GM18517 (cell line): ENCODE data around the gene GRIK4.
"Not testable (repeated sequence)": the region's sequence is repeated elsewhere in the genome, so short reads cannot be mapped to it uniquely, and the experiment has no call there.

Experiments used
- ATAC-seq: cut with Tn5 transposase; IDR thresholded peaks from one replicate; pipeline ENCODE4 v1.9.1; 2021; ENCODE audit warnings: mild to moderate bottlenecking, moderate library complexity; ENCODE audit not compliant: unreplicated experiment

The GRIK4 gene

DNA sequence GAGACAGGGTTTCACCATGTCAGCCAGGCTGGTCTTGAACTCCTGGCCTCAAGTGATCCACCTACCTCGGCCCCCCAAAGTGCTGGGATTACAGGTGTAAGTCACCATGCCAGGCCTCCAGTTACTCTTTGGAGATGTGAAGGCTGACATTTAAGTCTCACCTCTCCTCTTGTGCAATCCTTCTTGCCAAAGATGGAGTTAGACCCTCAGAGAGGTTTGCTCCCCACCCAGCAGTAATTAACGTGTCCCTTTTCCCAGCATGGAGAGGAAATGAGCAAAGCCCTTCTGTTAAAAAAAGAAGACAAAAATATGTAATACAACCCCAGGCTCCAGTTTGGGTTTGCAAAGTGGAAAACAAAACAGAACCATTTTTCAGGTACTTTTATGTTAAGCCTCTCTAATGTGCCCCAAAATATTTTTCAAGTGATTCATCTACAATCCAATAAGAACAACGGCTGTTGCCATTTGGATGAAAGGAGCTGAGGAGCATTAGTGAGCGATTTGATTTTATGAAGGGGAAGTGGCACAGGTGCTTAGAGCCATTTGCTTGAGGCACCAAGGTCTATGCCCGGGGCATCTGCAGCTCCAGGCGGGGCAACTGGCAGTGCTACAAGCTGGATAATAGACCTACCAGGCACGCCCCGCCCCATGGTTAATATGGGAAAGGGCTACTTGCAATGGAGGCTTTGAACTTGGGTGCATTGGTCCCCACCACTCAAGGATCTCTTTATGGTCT is 57.2 kb downstream of the GRIK4 start:
- ATAC-seq = no peak

DNA sequence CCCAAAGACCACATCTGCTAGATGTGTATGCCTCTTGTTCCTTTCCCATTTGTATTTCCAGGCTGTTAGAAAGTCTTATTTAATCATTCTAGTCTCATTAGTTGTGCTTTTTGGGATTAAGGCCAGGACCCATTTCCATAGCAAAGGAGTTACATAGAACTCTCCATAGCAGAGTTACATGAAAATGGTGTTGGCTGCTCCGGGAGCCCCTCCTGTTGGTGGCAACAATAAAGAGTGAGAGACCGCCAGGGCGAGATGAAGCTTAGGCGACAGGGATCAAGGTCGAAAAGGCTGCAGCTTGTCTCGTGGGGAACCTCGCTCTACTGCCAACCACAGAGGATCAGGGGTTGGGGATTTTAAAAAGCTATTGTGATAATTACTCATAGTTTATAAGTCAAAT is 58.3 kb downstream of the GRIK4 start:
- no peak for ATAC-seq

DNA sequence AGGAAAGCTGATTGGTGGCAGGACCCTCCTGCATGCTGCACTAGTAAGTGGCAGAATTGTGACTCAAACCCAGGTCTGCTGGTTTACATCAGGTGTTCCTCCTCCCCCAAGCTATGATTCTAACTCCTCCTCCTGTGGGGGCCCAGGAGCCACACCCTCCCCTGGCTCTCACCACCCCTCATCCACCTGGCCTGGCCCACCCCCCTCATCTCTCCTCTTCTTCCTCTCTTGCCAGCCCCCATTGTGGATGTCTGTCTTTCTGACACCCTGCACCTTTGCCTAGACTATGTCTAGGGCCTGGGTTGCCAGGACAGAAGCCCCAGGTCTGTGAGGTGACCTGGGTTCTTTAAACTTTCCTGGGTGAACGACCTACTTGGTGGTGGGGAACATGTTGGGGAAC is 59.9 kb downstream of the GRIK4 start:
- ATAC-seq = no peak

DNA sequence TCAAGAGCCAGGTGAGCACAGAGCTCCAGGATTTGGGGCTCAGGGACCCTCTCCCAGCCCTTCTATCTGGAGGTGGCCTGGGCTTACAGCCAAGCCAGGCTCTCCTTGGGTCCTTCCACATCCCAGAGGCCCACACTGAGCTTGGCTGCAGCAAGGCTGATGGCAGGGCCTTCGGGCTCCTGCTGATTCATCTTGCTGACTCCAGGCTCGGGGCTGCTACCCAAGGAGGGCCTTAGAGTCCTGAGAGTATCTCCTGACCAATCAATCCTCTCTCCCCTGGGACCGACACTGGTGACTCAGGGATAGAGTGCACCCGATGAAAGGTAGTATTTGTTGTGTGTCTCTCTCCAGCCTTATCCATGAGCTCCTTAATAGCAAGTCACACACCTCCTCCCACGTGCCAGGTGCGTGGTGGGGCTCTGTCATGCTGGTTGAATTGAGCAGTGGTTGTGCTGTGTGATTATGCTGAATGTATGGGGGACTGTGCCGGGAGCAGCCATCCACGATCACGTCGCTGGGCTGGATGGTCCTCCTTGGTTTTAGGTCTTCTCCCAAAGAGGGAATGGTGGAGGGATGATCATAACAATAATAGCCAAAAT is 62.3 kb downstream of the GRIK4 start:
- no peak for ATAC-seq

DNA sequence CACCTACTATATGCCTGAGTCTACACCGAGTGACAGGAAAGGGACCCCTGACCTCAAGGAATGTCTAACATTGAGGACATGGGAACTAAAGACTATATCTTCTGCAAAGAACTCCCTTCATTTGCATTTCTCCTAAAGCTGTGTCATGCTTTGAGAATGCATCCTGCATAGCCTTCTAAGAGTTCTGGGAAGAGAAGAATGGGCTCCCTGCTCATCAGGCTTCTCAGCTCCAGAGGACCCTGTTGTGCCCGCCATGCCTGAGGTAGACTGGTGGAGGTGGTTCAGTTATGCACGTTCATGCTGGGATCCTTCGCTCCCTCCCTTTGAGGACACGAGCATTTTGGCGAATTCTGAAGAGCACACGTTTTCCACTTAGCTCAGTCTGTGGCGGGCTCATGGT is 63.3 kb downstream of the GRIK4 start:
- no peak for ATAC-seq

DNA sequence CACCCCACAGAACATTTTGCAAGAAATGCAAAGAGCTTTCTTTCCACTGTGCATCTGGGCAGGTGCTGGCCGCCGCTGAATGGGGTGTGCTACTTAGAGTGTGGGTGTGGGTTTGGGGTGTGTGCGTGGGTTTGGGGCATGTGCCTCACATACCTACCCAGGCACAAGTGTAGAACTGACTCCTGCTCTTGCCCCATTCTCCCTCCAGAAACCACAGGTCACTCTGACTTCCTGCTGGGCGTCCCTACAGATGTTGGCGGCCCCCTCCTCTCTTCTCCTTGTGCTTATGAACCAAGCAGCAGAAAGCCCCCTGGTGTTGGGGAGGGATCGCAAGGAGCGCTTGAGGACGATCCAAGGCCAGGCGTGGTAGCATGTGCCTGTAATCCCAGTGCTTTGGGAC is 63.9 kb downstream of the GRIK4 start:
- ATAC-seq = no peak

DNA sequence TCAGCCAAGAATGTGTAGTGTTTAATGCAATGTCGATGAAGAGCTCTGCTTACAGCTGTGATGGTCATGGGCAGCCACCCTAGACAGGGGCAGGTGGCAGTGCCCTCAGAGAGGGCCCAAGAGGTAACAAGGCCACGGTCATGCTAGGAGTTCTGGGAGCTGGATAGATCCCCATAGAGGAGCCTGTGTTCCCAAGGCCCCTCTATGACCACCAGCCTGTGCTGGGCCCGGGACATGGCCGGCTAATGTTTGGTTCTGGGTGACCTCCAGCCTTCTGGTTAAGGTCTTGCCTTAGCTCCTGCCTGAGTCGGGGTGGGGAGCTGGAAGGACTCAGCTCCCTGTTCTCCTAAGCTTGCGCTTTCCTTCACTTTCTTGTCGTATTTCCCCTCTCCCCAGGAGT is 65.1 kb downstream of the GRIK4 start:
- no peak for ATAC-seq

DNA sequence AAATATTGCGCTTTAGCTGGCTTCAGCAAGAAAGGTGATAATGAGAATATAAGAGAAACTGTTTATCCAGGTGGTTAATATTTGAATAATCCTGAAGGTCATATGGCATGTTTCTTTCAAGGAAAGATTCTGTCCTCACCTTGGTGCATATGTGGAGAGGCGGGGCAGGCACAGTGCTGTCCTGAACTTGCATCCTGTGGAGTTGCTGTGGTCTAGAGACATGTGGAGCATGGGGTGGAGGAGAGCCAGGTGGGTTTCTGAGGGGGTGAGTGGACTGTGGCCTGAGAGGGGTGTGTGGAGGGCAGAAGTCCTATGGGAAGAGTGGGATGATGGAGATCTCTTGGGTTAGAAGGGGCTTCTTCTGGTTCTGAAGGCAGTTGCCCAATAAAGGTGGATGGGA is 65.5 kb downstream of the GRIK4 start:
- no peak for ATAC-seq

DNA sequence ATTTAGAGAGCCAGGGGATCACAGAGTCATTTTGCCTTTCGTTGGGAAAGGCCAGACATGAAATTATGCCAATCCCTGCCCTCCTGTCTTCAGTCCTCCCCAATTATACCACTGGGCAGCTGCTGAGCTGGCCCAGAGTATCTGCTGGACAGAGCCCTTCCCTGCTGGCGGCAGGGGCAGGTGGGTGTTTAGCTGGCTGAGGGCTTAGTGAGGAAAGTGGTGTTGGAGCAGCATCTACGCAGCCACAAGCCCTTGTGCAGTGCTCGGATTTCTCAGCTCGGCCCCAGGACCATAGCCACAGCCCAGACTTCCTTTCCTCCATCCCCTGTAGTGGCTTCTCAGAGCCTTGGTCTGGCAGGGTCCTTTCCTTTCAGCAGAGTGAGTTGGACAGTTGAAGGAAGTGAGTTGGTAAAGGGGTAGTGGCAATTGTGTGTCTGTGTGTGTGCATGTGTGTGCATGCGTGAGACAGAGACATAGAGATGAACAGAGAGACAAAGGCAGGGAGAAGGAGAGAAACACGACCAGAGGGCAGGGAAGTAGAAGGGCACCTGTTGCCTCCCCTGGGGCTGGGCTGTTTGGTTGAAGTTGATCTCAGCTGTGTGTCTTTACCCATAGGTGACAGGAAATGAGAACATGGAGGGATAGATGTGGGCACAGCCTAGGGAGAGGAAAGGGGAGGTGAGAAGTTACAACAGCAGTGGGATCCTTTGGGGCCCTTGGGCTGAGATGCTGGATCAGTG is 66.2 kb downstream of the GRIK4 start:
- no peak for ATAC-seq

DNA sequence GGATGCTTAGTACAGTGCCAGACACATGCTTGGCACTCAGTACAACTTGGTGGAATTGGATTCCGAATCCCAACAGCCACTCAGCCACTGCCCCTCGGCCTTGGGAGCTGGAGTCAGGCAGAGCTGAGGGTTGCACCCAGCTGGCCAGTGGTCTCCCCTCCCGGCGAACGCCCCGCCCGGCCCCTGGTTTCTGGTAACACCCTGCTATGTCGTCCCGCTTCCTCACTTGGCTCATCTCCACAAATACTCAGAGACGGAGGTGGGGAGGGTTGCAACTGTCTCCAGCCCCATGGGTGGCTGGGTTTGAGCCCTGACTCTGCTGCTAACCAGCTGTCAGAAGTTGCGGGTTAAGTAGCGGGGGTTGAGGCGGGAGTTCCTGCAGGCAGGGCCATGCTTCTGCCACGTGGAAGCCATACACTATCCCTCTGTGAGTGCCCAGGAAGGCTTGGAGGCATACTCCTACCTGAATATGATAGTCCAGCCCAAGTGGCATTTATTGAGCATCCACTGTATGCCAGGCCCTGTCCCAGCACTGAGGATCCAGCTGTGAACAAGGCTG is 67.1 kb downstream of the GRIK4 start:
- ATAC-seq = no peak

DNA sequence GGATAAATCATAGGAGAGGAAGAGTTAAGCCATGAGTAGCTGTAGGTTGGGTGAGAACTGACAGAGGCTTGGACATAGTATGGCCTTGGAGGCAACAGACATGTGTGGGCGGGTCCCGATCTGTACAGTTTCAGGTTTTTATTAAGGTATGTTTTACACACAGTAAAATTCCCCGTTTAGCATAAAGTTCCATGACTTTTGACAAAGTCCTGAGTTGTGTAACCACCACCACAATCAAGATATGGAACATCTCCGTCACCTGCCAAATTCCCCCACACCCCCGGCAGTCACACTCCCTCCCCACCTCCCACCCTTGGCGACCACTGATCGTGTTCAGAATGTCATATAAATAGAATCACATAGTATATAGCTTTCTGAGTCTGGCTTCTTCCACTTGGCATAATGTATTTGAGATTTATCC is 68.1 kb downstream of the GRIK4 start:
- ATAC-seq = no peak

DNA sequence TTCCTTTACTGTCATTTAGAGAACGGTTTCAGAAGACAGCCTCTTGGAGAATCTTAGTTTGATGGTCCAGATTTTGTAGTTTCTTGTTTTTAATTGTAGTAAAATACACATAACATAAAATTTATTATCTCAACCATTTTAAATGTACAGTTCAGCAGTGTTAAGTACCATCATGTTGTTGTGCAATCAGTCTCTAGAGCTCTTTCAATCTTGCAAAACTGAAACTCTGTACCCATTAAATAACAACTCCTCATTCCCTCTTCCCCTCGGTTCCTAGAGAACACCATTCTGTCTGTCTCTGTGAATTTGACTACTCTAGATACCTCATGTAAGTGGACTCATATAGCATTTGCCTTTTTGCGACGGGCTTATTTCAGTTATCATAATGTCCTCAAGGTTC is 69.8 kb downstream of the GRIK4 start:
- ATAC-seq = no peak

DNA sequence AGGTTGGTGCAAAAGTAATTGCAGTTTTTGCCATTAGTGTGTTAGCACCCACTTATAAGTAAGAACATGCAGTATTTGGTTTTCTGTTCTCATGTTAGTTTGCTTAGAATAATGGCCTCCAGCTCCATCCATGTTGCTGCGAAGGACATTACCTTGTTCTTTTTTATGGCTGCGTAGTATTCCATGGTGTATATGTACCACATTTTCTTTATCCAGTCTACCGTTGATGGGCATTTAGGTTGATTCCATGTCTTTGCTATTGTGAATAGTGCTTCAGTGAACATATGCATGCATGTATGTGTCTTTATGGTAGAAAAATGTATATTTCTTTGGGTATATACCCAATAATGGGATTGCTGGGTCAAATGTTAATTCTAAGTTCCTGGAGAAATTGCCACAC is 71.0 kb downstream of the GRIK4 start:
- ATAC-seq = not testable (repeated sequence)

DNA sequence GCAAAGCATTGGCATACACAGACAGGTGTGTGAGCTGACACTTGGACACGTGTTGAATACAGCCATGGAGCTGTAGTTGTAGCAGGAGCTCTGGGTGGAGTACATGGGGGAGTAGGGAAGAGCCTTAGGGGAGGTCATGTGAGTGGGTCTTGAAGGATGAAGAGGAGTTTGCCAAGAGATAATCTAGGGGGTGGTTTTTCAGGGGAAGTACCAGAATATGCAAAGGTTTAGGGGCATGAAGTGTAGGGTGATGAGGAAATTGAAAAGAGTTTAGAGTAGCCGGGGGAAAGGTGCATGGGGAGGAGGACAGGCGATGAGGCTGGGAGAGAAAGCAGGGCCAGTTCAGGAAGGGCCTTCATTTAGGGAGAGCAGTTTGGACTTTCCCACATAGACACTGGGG is 74.5 kb downstream of the GRIK4 start:
- ATAC-seq = no peak

DNA sequence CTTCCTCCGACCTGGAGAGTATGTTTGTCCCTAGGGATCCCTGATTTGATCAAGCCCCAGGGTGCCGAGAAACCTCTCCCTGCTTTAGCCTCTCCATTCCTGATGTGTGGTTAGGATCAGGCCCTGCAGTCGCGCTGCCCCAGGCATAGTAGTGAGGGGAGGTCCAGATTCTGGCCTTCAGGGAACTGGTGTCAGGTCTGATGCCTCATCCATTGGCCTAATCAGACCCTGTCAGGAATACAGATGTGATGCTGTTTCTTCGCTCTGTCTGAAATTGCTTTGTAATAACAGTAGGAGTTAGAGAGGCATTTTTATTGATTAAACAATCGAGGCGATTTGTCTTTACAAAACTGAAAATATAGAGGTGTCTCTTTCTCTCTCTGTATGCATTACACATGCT is 75.2 kb downstream of the GRIK4 start:
- no peak for ATAC-seq

DNA sequence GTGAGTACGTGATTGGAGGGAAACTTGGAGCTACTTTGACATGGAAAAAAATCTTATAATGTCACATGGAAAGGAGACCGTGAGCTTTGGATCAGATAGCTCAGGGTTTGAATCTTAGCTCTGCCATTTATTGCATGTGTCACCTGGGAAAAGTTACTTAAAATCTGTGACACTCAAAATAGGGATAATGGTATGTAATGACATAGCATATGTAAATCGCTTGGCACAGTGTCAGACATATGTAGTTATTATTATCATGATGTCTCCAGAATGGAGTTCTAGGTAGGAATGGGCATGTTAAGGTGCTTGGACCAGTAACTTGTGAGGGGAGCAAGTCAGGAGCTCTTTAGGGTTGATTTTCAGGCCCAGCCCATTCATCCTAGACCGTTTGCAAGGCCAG is 75.8 kb downstream of the GRIK4 start:
- no peak for ATAC-seq

DNA sequence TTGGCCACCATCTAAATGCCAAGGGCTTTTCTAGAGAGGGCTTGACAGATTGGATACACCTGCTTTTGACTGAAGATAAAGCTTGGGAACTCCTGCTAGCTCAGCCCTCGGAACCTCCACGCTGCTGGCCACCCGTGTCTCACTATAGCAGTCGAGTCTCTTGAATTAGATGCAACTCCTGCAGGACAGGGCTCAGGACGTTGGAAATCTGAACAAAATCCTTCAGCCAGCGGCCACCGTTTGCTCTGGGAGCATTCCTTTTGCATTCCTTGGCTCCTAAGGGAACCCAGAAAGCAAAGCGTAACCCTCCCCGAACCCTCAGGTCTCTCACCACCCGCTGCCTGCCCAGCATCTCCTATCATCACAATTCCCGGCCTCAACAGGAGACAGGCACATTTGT is 77.8 kb downstream of the GRIK4 start:
- no peak for ATAC-seq

DNA sequence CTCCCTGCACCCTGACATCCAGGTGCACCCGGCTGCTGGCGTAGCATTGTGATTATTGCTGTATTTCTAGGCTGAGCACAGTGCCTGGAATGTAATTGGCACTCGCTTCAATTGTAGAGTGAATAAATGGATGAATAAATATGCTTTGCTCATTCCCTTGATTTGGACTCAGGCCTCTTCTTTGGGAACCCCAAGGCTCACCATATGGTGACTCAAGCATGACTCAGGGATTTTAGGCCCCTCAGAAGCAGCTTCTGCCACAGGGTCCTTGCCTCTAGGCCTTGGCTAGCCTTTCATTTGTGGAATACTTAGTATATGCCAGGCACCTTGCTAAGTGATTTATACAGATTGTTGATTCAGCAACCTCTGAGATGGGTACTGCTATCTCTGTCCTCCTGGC is 78.9 kb downstream of the GRIK4 start:
- ATAC-seq = no peak

DNA sequence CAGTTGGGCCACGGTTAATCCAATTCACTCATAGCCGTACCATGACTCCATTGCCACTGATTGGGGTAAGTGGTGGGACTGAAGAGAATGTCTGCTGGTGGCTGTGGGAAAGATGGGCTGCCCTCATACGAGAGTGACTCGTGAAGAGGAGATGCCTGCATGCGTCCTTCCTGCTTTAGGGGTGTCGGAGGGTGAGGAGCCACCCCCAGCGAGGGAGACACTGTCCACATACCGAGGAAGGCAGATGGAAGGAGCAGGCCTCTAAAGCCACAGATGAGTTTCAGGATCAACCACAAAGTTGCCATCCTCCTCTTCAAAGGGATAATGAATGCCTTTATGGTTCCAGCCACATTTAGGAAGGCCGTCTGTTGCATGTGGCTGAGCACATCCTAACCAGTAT is 83.2 kb downstream of the GRIK4 start:
- no peak for ATAC-seq

DNA sequence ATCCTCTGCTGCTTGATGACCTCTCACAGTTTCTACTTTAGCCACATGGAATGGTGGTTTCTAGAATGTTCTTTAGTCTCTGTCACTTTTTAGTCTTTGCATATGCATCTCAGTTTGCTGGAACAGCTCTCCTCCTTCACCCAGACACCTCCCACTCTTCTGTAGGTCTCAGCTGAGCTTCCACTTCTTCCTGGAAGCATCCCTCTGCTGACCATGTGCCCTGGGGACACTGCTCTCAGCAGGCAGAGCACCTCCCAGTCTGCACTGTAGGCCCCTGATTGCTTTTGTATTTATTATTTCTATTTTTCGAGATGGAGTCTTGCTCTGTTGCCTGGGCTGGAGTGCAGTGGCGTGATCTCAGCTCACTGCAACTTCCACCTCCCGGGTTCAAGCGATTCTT is 84.0 kb downstream of the GRIK4 start:
- no peak for ATAC-seq

DNA sequence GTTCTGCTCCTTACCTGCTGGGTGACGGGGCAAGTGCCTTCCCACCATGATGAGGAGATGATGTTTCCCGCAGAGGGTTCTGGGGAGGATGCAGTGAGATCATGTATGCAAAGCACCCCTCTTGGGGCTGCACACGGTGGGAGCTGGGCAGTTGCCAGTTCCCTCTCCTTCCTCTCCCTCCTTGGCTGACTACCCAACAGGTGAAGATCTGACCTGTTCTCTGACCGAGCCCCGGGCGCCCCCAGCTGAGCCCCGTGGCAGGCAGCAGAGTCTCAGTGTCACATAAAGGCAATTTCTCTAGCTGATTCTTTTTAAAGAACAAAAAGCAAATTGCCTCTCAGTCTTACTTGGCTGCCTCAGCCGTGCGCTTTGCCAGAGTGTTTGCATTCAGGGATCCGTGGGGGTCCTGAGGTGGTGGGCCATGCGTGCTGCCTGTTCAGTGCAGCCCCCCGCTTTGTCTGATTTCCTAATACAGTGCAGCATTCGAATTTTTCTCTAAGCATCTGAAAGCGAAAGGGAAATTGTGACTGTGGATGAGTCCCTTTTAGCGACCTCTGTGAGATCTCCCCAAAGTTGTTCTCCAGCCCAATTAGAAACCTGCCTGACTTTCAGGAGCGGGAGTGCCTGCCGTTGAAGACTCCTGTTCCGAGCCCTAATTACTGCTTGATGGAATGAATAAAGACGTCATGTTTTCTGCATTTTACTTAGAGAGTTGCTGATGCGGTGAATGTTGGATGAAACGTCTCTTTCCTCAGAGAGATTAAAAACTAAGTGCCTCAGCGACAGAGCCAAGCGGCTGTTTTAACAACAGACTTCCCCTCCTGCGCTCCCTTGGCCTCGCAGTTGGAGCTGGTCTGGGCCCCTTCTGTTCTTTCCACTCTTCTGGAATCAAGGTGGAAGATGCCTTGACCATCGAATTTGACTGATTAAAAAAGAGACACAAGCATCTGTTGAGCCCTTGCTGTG is 86.0 kb downstream of the GRIK4 start:
- ATAC-seq = no peak
